ENCODE results near the gene TSPAN5.

Gene TSPAN5

DNA sequence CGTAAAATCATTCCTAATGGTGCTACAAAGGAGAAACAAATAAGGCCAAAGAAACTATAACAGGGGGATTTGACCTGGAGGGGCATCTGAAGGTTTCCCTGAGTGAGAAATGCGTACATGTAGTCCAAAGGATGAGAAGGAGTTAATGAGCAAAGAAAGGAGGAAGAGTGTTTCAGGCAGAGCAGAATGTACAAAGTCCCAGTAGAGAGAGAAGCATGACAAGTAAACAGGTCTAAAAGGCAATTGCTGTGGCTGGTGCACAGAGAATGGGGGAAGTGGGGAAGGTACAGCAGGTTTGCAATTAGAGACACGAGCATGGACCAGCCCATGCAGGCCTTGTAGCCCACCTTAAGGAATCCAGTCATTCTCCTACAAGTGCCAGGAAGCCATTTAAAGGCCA lies 145.5 kb downstream of the TSPAN5 start:
- no peak for DNase-seq

DNA sequence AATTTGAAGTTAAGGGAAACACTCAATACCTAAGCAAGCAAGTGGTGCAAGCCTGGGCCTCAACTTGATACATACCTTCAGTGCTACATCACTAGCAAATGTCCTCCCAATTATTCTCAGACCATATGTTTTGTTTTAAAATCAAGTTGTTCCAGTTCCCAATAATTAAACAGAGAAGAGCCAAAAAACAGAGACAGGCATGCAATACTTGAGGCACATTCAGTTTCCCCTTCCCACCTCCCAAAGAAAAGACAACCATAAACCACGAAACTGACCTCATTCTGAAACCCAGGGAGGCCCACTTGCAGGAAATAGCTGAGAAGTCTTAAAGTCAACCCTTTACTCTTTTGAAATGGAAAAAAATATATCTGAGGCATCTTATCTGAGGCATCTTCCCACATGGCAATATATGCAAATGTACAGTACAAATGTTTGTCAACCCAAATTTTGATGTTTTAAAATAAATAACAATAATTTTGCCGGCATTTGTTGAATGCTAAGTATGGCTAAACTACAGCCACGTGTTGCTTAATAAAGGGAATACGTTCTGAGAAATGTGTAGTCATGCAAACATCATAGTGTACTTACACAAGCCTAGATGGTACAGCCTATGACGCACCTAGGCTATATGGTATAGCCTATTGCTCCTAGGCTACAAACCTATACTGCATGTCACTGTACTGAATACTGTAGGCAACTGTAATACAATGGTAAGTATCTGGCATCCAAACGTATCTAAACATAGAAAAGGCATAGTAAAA lies 147.5 kb downstream of the TSPAN5 start:
- DNase-seq: no peak

DNA sequence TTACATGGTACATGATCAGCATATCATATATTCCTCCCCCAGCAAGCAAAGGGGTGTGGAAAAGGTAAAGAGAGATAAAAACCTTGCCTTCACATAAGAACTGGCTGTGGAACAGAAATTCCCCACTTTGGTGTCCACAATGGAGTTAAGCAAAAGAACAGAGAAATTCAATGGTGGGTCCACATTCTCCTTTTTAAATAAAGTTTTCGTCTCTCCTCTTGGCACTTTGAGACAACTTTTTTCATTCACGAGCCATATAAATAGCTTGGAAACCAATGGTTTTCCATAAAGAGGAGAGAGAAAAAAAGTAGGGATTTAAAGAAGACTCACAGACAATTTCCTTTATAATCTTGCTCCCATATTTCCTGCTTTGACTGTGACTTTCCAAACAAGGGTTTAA lies 148.1 kb downstream of the TSPAN5 start:
- DNase-seq: no peak

DNA sequence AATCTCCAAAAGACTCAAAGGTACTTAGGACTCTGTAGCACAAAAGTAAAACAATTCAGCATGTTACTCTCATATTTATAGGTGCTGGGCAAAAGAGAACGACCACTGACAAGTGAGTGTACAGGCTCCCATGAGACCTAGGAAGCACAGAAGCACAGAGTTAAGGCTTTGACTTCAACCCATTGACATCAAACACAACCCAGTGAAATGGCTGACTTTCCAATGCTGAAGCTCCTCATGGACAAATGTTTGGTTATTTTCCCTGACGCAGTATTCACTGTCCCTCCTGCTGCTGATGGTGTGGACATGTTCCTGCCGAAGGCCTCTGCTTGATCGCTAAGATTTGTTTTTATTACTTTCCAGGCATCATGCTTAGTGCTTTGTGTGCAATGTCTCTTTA lies 148.7 kb downstream of the TSPAN5 start:
- DNase-seq: no peak

DNA sequence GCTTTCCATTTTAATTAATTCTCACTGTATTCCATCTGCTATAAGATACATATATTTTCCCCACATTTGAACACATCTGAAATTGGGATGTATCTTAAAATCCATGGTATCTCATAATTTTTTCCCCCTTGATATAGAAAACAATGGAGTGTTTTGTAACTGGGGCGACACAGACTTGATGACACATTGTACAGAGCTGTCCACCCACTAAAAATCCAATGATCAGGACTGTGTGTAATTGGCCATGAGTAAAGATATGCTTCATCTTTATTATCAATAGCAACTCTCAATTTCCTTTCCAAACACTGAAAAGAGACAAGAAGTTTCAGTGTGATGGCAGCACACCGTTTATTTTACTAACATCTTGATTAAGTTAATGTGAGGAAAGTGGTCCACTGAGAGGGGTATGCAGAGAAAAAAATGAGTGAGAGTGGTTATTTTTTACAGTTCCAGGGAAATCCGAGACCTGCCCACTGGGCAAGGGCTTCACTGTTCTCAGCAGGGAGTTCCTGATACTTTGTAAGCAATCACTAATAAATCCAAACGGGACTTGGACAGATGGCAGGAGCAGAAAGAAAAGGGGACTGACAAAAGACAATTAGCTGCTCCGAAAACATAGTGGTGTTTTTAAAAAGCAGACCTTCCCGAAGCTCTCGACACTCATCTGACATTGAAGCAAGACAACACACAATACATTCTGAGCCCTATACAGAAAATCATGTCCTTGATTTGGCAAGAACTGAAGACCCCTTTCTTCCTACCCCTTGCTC lies 149.4 kb downstream of the TSPAN5 start:
- peak; percentile 56 for DNase-seq

DNA sequence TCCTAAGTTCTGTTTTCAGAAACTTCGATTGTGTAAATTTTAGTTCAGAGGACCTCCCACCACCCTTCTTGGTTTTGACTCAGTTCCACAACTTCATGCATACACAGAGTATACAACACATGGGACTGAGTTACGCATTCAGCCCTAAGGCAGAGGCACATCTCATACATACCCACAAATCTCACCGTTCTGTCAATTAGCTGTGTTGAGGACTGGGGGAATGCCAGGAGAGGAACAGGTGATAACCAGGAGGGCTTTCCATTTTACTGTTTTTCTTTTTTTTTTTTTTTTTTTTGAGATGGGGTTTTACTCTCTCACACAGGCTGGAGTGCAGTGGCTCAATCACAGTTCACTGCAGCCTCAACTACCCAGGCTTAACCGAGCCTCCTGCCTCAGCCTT lies 150.2 kb downstream of the TSPAN5 start:
- no peak for DNase-seq

DNA sequence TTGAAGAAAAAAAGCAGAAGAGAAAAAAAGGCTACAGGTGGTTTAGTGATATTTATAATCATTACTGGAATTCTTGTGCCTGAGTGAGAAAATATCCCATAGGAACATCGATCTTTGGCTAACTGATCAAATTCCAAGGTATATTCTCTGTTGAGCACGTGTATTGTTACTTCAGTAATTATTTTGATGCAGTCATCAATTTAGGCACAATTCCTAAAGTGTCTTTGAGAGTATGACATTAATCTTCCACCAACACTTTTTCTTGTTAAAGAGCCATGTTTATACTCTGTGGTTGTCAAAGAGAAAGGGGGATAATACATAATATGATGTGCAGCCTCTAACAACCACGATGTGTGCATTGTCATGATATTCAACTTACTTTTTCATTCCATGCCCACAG lies 151.1 kb downstream of the TSPAN5 start:
- DNase-seq: no peak

DNA sequence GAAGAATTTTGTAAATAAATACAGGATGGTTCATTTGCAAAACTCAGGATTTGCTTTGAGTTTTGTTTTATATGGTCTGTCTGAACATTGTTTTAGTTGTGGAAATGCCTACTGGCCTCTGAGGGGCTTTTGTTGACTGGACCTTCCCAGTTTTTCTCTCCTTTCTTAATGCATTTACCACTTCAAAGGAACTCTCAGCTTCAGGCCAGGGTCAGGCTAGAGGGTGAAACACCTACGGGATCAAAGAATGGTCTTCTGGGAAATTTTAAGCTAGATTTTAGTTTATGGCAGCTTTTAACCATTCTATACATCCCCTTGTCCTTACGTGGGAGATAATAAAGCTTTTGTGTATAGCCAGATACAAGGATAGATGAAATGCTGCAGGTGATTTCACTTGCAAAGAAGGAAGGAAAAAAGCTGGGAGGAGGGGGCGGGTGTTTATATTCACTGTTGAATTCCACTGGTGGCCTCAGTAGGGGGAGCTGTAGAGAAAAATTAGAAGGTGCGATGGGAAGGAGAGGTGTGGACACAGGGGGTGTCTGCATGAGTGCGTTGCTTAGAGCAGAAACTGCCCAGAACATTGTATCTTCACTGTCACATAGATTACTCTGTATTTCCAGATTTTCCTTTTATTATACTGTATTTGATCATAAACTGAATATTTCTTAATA lies 151.8 kb downstream of the TSPAN5 start:
- no peak for DNase-seq

DNA sequence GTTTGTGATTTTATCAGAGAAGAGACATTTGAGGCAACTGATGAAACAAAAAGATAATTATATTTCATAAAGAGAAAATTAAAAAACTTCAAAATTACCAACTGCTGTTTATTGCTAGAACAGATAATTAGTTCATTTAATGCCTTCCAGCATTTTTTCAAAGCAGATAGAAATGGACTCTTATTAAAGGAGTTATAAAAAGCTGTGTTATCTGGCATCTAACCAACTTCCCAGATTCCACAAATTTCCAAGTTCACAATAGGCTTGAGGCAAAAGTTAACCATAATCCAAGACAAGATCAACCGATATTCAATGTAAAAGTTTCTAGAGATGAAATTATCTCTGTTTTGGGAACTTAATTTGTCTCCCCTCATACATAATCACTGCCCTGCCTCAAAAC lies 152.4 kb downstream of the TSPAN5 start:
- no peak for DNase-seq

DNA sequence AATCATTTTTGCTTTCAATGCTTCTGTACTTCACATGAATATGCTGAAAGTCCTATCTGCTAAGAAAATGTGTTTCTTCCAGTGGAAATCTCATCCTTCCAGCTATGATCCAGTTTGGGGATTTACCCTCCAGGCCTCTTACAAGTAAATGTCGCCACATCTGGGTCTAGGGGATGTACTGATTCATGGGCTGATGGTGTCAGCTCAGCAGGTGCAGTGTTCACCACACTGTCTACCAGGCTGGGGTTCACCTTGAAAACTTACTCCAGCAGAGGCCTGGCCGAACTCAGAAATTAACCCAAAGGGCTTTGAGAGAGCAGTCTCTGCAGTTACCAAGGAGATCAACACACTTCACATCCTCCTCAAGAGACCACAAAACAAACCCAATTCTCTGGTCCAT lies 154.3 kb downstream of the TSPAN5 start:
- DNase-seq: no peak

DNA sequence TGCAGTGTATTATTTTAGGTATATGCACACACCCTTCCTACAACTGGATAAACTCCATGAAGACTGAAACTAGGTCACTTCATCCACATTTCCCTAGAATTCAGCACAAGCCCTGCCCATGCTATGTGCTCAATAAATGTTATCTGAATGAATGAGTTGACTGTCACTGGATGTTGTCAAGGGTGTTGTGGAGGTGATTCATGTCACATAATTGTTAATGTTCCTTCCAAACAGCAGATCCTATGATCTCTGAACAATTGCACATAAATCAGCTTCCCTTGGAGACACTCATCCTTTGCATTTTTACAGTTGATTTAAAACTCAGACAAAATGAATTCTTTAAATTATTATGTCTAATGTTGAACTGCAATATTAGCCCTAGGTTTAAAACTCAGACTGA lies 154.7 kb downstream of the TSPAN5 start:
- no peak for DNase-seq

DNA sequence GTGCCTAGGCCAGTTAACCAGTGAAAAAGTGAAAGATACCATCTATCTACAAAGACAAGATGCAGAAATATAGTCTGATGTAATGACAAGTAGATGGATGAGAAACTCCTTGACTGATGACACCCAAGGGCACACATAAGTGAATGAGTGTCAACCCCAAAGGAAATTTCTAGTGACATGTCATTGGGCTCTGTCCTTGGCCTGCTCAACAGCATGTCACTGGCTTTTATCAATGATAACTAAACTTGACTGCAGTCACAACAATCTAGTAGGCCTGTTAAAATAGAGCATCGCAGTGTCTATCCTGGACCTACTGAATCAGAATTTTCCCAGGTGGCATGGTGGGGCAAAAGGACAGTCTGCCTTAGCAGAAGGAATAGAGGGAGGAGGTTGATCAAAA lies 155.8 kb downstream of the TSPAN5 start:
- no peak for DNase-seq

DNA sequence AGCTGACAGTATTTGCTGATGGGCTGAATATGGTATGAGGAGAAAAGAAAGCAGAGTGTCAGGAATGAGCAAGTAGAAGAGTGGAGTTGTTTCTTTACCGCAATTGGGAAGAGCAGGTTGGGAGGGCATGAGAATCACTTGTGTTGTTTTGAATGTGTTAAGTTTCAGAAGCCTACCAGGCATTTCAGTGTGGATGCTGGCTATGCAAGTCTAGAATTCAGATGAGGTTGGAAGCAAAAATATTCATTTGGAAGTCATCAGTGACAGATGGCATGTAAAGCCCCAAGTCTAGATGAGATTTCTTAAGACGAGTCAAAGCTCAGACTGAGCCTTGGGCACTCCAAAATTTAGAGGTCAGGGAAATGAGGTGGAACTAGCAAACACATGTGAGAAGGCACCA lies 156.4 kb downstream of the TSPAN5 start:
- DNase-seq: no peak

DNA sequence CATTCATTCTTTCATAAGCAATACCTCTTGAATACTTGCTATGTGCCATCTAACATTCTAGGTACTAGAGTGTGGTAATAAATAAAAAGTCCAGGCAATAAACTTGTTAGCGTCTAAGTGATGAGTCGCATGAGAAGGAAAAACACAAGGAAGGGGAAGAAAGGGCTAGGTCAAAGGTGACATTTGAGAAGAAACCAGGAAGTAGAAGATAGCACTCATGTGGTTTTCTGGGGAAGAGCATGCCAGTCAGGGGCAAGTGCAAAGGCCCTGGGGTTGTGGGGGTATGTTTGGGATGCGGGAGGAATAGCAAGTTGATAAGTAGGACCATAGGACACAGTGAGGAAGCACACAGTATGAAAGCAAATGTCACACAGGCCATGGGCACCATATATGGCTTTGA lies 157.0 kb downstream of the TSPAN5 start:
- DNase-seq: no peak

DNA sequence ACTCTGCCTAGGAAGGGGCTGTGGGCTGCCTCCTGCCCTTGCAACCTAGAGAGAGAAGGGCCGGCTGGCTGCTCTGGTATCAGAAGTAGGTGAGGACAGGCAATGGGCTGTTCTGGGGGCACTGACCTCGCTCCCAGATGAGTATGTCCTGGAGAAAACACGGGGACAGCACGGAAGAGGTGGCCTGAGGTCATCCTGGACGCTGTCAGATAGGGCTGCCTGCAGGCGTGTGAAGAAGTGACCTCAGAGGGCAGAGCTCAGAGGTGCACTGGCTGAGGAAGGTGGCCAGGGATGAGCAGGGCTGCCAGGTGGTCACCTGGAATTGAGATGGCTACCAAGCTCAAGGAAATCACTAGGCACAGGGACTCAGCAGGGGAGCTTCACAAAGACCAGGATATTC lies 159.6 kb downstream of the TSPAN5 start:
- DNase-seq: no peak

DNA sequence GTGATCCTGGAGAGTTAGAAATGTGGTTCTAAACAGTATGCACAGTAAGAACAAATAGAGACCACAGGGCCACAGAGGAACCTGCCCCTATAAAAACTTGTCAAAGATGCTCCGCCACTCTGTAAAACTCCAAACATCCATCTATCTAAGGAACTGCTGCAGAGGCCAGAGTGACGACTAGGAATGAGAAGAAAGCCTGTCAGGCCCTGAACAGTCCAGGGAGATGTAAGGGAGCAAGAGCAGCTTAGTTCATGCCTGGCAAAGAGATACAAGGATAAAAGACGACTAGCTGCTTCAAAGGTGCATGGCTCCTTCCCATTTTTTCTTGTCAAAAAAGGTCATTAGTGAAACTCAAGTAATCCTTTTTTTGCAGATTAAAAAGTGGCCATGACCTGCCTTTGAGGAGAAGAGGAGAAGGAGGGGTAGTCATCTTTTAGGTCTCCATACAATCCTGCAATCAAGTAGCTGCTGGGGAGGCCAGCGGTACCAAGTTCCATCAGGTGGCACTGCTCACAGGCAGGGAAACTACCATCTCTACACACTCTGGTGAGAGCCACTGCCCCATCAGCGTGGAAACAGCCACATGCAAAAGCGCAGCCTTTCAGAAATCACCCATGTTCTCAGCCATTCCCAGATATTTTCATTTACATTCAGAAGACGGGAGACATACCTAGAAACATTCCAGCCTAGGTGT lies 162.1 kb downstream of the TSPAN5 start:
- no peak for DNase-seq

DNA sequence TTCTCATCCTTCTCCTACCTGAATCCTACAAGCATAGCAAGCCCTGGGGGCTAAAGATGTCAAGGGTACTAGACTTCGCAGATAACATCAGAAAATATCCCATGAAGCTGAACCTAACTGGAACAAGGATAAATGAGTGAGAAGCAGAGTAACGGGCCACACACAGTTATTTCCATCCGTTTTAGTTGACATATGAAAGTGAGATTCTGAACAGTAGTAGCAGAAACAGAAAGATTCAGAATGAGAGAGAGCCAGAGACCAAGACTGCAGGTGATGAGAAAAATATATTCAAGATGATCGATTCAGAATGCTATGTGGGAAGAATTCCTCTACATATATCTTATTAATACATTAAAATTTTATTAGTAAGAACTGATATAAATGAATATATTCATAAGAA lies 165.1 kb downstream of the TSPAN5 start:
- no peak for DNase-seq

DNA sequence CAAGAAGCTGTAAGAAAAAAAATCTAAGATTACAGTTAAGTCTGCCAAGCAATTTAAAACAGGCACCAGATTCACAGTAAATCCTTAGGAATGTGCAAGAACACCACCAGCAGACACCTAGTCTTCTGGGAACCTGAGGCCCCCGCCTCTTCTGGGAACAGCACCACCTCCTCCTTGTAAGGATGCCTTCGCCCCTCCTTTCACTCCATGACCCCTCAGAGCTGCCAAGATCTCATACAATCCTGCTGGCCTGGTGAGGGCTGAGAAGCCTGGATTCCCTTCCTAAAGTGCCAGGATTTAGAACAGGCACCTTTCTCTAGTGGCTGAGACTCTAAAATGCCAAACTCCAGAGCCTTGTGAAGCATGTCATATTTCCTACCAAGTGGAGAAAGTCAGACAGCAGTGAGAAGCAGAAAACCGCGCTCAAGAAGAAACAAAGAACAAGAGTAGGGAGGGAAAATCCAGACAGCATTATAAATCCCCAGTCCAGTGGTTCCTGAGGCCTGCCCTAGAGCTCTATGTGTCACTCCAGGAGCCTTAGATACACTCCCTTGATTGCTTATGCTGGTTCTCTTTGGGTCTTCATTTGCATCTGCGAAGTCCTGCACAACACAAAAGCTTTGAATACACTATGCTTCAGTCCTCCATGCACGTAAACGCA lies 166.4 kb downstream of the TSPAN5 start:
- no peak for DNase-seq

DNA sequence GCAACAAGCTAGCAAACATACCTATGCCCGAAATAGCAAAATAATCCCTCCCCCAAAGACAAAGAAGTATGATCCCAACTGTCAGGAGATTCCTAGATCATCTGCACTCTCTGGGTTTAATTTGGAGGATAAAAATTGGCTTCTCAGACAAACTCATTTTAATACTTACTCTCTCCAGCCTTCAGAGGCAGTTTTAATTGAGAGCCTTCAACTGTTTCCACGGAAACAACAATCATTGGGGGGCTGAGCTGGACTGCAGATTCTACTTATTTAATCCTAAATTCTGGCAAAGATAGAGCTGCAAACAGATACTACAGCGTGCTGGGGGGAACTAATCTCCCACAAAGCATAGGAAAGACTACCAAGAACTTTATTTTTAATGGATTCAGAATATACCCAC lies 168.2 kb downstream of the TSPAN5 start:
- DNase-seq: no peak

DNA sequence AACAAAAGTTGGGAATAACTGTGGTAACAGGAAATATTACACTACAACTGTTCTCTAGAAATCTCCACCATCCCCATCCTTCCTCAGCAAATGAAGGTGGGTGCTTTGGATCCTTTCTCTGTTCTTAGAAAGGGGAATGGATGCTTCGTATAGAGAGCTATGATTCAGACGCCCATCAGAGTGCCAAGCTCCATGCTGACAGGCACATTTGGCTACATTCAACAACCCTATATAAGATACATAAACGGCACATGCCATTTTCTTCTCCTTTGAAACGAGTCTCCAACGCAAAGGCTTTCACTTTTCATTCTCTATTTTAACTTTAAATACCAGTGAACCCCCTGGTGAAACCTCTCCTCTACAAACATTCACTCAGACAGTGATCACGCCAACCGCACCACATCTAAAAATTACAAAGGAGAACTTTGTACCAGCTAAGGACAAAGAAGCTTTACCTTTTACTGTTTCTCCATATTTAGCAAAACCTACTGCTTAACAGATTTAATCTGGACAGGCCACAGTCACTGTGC lies 172.5 kb downstream of the TSPAN5 start:
- DNase-seq: no peak

DNA sequence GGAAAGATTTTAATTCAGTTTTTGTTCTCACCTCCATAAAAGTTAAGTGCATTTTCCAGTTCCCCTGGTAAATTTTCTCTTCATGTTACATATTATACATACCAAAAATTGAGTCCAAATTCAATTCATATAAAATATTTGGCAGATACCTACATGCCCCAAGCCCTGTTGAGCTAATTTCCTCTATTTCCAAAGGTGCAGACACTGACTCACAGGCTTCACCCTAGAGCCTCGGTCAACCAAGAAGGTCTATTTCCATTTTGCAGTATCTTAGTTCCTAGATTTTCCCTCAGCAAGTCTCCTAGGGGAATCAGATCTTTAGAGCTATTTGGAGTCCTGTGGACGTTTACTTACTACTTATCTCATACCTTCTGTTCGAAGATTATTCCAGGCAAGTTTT lies 174.4 kb downstream of the TSPAN5 start:
- no peak for DNase-seq

All from retina (tissue), 1 donor.